Adrenal gland (tissue), 5 donors: ENCODE data around the gene ZNF460.

Experiments
- CTCF ChIP-seq, 6 experiments: fragments of 450-650 bp in 4 of 6; fragments of 200-600 bp in 2 of 6; sonication (generic) in 1 of 6; IDR thresholded peaks; 1 replicate in 5 of 6; 2 replicates in 1 of 6; pipeline versions ENCODE4 v1.5.1 to v1.8.0; 2016 to 2021; ENCODE audit warnings: antibody characterized with exemption in 6 of 6, mild to moderate bottlenecking in 2 of 6, moderate library complexity in 1 of 6
- POLR2A ChIP-seq, 2 donors: fragments of 450-650 bp; IDR thresholded peaks; one replicate each; pipeline ENCODE4 v1.6.1; 2017; ENCODE audit warnings: antibody characterized with exemption in 2 of 2, mild to moderate bottlenecking in 2 of 2, moderate library complexity in 1 of 2
- donor health status: DM: no; HTN: no; CAD: no.

- TF ChIP-seq CTCF (IDR thresholded peaks at IDR 0.05), result no peak
- TF ChIP-seq POLR2A (IDR thresholded peaks at IDR 0.05), result no peak
Measured at GRCh38 chr19:57262044-57262443, 18.2 kb upstream of the ZNF460 start.
